Lung (tissue), 5 donors: ENCODE results near the gene PPARD. TPM values are rescaled to one million over a fixed set of nuclear protein-coding genes. Genes with fewer than 3 reads are reported as not detected.

Experiments
- polyA plus RNA-seq, 2 donors: library from polyadenylated mRNA; stranded (reverse); fragments of 200-250 nt; gene quantifications; one replicate each; pipeline ENCODE4 v1.2.1, GENCODE V29; 2013
- small RNA-seq: library from RNA; depleted of rRNA; stranded (forward); fragments of <200 nt; gene quantifications from one replicate; pipeline ENCODE3, GENCODE V24; 2014; ENCODE audit warnings: low replicate concordance
- total RNA-seq, 2 donors: library from RNA; depleted of rRNA in 1 of 2; stranded (reverse); fragments of >200 nt in 1 of 2; gene quantifications; one replicate each; pipeline ENCODE4 v1.2.1, GENCODE V29; 2014 to 2021
- donor health status: Bipolar disorder and iron deficiency.
- donor health status: healthy.
- donor health status: DM: yes; HTN: yes; CAD: no.

PPARD gene
- total and polyA plus RNA-seq, 4 donors, result 11.3 to 27.8 (median 24.5) TPM

Small RNAs within 50 kb of the gene (small RNA-seq; reads per million reads assigned to genes)
- not detected for gene MIR7111

Other genes with a start within 250 kb of the PPARD start
- gene TCP11, start 201.2 kb upstream of the PPARD start, total RNA-seq, result 1 to 10 TPM in 1 of 2 donors, under 1 TPM in 1; 0.67 to 1.7 TPM
- gene TCP11, start 201.2 kb upstream of the PPARD start, polyA plus RNA-seq, result under 1 TPM; 0.16 to 0.45 TPM
- 1 to 10 TPM; 1.4 to 2.1 TPM for gene SCUBE3, start 128.6 kb upstream of the PPARD start, total RNA-seq
- gene SCUBE3, start 128.6 kb upstream of the PPARD start, polyA plus RNA-seq, result under 1 TPM; 0.02 to 0.43 TPM
- 10 to 100 TPM; 32.5 to 38.7 TPM for gene ZNF76, start 82.8 kb upstream of the PPARD start, total RNA-seq
- 10 to 100 TPM; 27.6 to 34.5 TPM for gene ZNF76, start 82.8 kb upstream of the PPARD start, polyA plus RNA-seq
- gene DEF6, start 44.7 kb upstream of the PPARD start, total RNA-seq, result 10 to 100 TPM; 11.2 to 22.1 TPM
- 10 to 100 TPM; 15.9 to 28.6 TPM for gene DEF6, start 44.7 kb upstream of the PPARD start, polyA plus RNA-seq
- gene FANCE, start 109.8 kb downstream of the PPARD start, total RNA-seq, result 1 to 10 TPM; 6.4 to 7.3 TPM
- gene FANCE, start 109.8 kb downstream of the PPARD start, polyA plus RNA-seq, result 1 to 10 TPM; 3.1 to 6.1 TPM
- 1,000 to 10,000 TPM; 1,164 to 1,688 TPM for gene RPL10A, start 125.8 kb downstream of the PPARD start, total RNA-seq
- gene RPL10A, start 125.8 kb downstream of the PPARD start, polyA plus RNA-seq, result 1,000 to 10,000 TPM in 1 of 2 donors, 100 to 1,000 TPM in 1; 986 to 1,885 TPM
- 10 to 100 TPM; 19.2 to 20.7 TPM for gene TEAD3, start 154.5 kb downstream of the PPARD start, total RNA-seq
- 10 to 100 TPM; 15.0 to 17.8 TPM for gene TEAD3, start 154.5 kb downstream of the PPARD start, polyA plus RNA-seq
- 1 to 10 TPM in 1 of 2 donors, not detected in 1; 2.6 TPM for gene TULP1, start 170.3 kb downstream of the PPARD start, total RNA-seq
- under 1 TPM; 0.05 to 0.26 TPM for gene TULP1, start 170.3 kb downstream of the PPARD start, polyA plus RNA-seq